IPS DF 4.7 (cell line): ENCODE measurements around the gene OR4Q2.
"Not testable (repeated sequence)": the region's sequence is repeated elsewhere in the genome, so short reads cannot be mapped to it uniquely, and the experiment has no call there.

Experiments used
- DNase-seq: peaks from one replicate; pipeline ENCODE4 v3.0.0-alpha.2; 2013; ENCODE audit warnings: low spot score; ENCODE audit errors: extremely low read depth

OR4Q2 gene

GRCh38 chr14:20001863-20002262 lies at the start of gene OR4Q2:
Gene OR4Q2, plus strand, starts transcription at chr14:20002163.
- no peak for DNase-seq

GRCh38 chr14:19969735-19970134 lies 32.2 kb upstream of the OR4Q2 start:
- not testable (repeated sequence) for DNase-seq

- DNase-seq = no peak
These were observed 27.1 kb upstream of the OR4Q2 start for GRCh38 chr14:19974844-19975243.

GRCh38 chr14:19975291-19975690 lies 26.7 kb upstream of the OR4Q2 start, which contains the start of gene OR4K15:
Gene OR4K15, plus strand, starts transcription at chr14:19975591. Its CDS starts 0 bp downstream, at chr14:19975591.
- no peak for DNase-seq

GRCh38 chr14:19993438-19993837 lies 8.5 kb upstream of the OR4Q2 start:
- DNase-seq = no peak

GRCh38 chr14:20002319-20002718 lies 356 bp downstream of the OR4Q2 start:
- no peak for DNase-seq

- no peak for DNase-seq
These were observed 6.2 kb downstream of the OR4Q2 start for GRCh38 chr14:20008156-20008555.

GRCh38 chr14:20019257-20019865 lies 17.4 kb downstream of the OR4Q2 start, which contains the start of gene OR4K14:
Gene OR4K14, minus strand, starts transcription at chr14:20019307. Its CDS starts 4,114 bp downstream, at chr14:20015193.
- no peak for DNase-seq

- no peak for DNase-seq
These were observed 29.1 kb downstream of the OR4Q2 start for GRCh38 chr14:20031058-20031457.

- no peak for DNase-seq
These were observed 33.5 kb downstream of the OR4Q2 start for GRCh38 chr14:20035449-20035848.

- no peak for DNase-seq
These were observed 34.0 kb downstream of the OR4Q2 start, which contains the start of gene OR4K13 for GRCh38 chr14:20035938-20036337. Gene OR4K13, minus strand, starts transcription at chr14:20036038. Its CDS starts 1,280 bp downstream, at chr14:20034758.

GRCh38 chr14:20044243-20044642 lies 42.3 kb downstream of the OR4Q2 start:
- no peak for DNase-seq

GRCh38 chr14:20048202-20048601 lies 46.2 kb downstream of the OR4Q2 start:
- no peak for DNase-seq
